ENCODE results near the gene FHAD1. TPM values are rescaled to one million over a fixed set of nuclear protein-coding genes. Genes with fewer than 3 reads are reported as not detected.
A peak's percentile ranks its signal among the peaks of the same experiment; 100 is the strongest.
"Not testable (repeated sequence)": the region's sequence is repeated elsewhere in the genome, so short reads cannot be mapped to it uniquely, and the experiment has no call there.

FHAD1 gene
- total RNA-seq, 1 donor from 2014 or later = not detected

DNA sequence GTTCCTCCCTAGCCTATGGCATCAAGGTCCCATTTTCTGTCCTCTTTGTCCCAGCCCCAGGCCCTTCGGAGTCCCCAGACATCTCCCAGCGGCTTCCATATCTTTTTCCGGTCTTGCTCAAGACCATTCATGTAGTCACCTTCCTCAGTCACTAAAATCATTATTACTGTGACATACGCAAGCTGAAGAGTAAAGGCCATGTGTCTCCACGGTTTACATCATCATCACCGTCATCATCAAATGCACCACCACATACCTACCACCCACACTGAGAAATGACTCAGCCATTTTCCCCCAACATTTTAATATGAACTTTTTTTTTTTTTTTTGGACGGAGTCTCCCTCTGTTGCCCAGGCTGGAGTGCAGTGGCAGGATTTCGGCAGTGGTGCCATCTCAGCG, 43.4 kb downstream of the FHAD1 start:
- DNase-seq = no peak
- intact Hi-C loops (cut with DNase I) = no loop called here
- ATAC-seq (ENCODE audit: poor library complexity) = no peak

DNA sequence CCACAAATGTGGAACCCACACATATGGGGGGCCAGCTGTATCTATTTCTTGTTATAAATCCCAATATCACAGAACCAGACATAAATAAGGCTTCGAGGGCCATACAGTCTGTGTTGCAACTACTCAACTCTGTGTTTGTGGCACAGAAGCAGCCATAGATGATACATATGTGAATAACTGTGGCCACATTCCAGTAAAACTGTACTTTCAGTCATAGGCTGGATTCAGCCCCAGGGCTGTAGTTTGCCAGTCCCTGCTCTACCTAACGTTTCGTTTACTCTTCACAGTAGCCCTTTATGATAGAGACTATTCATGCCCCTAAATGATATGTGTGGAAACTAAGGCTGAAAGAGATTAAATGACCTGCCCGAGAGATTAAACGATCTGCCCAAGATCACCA, 48.7 kb downstream of the FHAD1 start:
- no peak for DNase-seq
- intact Hi-C loops (cut with DNase I) = no loop called here
- no peak for ATAC-seq (ENCODE audit: poor library complexity)

DNA sequence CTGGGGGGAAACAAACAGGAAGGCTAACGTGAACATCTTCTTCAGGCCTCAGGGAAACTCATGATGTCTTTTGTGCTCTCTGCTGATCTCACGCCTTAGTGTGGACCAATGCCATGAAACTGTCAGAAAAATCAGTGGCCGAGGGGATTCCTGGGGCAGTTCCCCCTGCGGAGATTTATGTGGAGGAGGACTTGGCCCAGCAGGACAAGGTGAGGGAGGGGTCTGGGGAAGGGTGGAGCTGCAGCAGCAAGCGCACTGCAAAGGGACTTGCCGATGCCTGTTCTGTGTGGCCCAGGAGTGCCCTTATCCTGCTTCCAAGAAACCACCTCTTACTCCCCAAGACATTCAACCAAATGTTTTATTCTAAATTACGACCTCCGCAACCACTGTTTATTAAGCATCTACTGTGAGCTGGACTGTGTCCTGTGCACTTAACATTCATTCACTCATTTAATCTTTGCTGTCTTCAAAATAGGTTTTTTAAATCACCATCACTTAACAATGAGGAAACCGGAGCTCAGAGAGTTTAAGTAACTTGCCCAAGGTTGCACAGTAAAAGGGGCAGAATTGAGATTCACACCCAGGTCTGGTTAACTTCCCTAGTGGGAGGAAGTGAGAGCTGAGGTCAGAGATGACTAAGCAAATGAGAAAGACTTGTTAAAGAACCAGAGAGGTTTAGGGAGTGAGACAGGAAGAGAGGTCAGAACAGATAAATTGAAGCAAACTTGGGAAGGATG, 49.7 kb downstream of the FHAD1 start:
- no peak for ATAC-seq (ENCODE audit: poor library complexity)
- no peak for DNase-seq
- intact Hi-C loops (cut with DNase I) = no loop called here

DNA sequence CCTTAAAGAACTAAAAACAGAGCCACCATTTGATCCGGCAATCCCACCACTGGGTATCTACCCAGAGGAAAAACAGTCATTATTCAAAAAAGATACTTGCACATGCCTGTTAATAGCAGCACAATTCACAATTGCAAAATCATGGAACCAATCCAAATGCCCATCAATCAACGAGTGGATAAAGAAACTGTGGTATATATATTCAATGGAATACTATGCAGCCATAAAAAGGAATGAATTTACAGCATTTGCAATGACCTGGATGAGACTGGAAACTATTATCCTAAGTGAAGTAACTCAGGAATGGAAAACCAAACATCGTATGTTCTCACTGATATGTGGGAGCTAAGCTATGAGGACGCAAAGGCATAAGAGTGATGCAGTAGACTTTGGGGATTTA, 51.0 kb downstream of the FHAD1 start:
- ATAC-seq (ENCODE audit: poor library complexity); intact Hi-C loops (cut with DNase I); DNase-seq: not testable (repeated sequence)

DNA sequence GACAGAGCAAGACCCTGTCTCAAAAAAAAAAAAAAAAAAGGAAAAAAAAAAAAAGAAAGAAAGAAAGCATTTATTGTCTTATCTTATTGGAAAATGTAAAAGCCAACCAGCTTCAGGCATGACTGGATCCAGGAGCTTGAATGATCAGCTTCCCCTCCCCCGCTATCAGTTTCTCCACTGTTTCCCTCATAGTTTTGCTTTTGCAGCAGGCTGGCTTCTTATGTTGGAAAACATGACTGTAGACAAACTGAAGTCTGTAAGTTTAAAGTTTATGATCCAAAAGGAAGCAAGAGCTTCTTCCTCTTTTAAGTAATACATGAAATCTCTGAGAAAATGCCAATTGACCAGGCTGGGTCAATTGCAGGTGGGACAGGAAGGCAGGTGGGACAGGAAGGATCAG, 52.2 kb downstream of the FHAD1 start:
- no peak for DNase-seq
- intact Hi-C loops (cut with DNase I) = no loop called here

DNA sequence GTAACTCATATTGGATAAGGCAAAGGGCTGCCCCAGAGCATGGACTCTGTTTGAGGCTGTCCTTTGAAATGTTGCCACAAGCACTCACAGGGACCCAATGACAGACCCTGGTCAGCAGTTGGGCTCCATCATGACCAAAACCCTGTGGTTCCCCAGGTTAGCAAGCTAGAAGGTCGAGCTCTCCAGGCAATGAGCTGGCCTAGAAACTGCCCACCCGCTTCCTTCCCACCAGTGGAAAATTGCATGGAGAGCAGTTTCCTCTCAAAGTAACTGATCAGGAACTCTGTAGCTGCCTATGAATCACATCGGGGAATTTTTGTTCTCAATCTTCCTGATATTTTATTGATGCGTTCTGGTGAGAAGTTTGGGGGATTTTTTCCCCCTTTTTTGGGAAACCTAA, 52.8 kb downstream of the FHAD1 start:
- ATAC-seq (ENCODE audit: poor library complexity) = no peak
- no peak for DNase-seq
- intact Hi-C loops (cut with DNase I) = loop anchor here (10.0 kb wide), 1 partner anchor 145 kb away; the partner anchor contains the start of gene TMEM51

More for the DNA sequence above, 52.2 kb downstream of the FHAD1 start:
- ATAC-seq (ENCODE audit: poor library complexity) = no peak

DNA sequence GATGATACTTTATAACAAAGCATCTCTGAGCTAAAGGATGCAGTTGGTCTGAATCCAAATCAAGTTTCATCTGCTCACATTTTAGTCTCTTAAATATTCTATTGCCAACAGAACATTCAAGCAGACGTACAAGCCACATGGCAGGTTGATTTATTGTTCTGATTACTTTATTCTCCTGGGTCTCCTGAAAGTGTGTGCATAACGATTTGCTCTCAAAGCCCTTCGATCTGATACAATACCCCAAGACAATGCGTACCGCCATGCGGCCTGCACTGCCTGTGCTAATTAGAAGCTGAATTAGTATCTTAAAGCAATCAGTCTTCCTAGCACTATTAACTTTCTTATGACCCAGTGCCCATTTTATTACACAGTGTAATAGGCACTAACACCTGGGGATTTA, 56.9 kb downstream of the FHAD1 start:
- intact Hi-C loops (cut with DNase I) = loop anchor here (2.0 to 10.0 kb wide), 2 partner anchors 149 to 175 kb away; partner anchors contain the start of gene TMEM51
- DNase-seq (no peak), ATAC-seq (ENCODE audit: poor library complexity) (no peak)

DNA sequence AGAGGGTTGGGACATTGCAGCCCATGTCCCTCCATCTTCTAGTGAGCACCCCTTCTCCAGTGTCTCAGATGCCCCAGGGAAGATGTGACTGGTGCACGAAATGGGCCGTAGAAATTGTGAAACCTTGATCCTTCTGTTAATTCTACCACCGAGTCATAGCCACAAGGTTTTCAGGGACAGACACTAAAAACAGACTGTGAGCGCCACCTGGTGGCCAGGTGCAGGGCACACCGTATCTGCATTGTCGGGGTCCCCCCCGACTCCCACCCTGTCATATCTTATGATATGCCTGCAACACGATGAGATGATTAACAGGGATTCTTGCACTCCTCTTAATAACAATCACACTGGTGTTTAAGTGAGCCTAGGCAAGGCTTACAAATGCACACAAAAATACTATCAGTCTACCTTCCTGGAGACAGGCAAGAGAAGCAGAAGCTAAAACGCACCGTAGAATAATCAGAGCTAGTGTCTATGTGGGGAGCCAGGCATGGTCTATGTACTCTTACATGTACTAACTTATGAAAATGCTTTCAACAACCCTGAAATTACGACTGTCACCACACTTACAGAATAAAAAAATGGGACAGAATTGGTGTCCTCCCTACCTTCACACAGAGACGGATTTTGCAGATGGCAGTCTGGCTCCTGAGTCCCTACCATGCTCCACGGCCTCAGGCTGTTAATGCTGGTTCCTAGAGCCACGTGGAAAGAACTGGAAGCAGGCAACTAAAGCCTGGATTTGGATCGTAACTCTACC, 57.9 kb downstream of the FHAD1 start:
- ATAC-seq (ENCODE audit: poor library complexity) (peak; percentile 73), DNase-seq (peak; percentile 79)
- intact Hi-C loops (cut with DNase I) = loop anchor here (2.0 to 10.0 kb wide), 2 partner anchors 150 to 176 kb away; partner anchors contain the start of gene TMEM51

DNA sequence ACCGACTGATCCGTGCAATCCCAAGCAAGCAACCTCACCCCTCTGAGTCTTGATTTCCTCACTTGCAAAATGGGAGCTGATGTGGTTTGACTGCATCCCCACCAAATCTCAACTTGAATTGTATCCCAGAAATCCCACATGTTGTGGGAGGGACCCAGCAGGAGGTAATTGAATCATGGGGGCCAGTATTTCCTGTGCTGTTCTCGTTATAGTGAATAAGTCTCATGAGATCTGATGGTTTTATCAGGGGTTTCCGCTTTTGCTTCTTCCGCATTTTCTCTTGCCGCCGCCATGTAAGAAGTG, 58.4 kb downstream of the FHAD1 start:
- intact Hi-C loops (cut with DNase I) = loop anchor here (2.0 to 10.0 kb wide), 2 partner anchors 151 to 177 kb away; partner anchors contain the start of gene TMEM51
- no peak for DNase-seq
- no peak for ATAC-seq (ENCODE audit: poor library complexity)

DNA sequence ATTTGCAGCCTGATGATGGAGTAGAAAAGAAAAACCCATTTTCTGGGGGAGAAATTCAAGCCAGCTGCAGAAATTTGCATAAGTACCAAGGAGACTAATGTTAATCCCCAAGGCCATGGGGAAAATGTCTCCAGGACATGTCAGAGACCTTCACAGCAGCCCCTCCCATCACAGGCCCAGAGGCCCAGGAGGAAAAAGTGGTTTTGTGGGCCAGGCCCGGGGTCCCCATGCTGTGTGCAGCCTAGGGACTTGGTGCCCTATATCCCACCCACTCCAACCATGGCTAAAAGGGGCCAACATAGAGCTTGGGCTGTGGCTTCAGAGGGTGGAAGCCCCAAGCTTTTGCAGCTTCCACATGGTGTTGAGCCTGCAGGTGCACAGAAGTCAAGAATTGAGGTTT, 59.3 kb downstream of the FHAD1 start:
- not testable (repeated sequence) for DNase-seq; ATAC-seq (ENCODE audit: poor library complexity)
- intact Hi-C loops (cut with DNase I) = loop anchor here (10.0 kb wide), 1 partner anchor 152 kb away; the partner anchor contains the start of gene TMEM51

DNA sequence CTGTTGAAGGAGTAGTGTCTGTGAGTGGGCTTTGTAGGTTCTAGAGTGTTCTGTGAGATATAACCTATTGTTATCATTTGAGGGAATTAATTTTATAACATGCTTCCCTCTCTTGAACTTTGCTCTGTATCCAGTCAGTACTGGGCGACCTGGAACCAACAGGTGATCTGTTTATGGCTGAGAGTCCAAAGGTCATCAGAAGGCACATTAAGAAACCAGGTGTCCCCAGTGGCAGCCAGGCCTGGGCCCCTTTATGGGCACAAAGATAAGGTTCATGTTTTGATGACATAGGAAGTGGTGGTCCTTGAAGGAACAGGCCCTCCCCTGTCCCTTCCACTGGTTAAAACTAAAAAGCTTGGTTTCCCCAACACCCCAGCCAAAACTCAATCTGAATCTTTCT, 61.1 kb downstream of the FHAD1 start:
- no peak for DNase-seq
- intact Hi-C loops (cut with DNase I) = loop anchor here (10.0 kb wide), 1 partner anchor 153 kb away; the partner anchor contains the start of gene TMEM51
- ATAC-seq (ENCODE audit: poor library complexity) = no peak

DNA sequence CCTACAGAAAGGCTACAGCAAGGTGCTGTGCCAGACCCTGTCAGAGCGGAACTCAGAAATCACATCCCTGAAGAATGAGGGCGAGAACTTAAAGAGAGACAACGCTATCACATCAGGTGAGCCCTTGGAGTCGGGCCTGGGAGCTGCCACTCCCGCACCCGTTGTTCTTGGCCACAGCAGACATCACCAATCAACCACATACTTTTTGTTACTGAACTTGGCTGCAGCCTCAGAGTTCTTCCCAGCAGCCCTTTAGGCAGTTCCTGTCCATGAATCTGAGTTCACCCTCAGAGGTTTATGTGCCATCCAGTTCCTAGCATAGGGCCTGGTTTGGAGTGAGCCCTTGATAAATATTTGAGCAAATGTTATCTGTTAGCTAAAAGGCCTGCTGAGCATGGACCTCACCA, 61.6 kb downstream of the FHAD1 start:
- ATAC-seq (ENCODE audit: poor library complexity) (no peak), DNase-seq (no peak)
- intact Hi-C loops (cut with DNase I) = loop anchor here (10.0 kb wide), 1 partner anchor 154 kb away; the partner anchor contains the start of gene TMEM51

DNA sequence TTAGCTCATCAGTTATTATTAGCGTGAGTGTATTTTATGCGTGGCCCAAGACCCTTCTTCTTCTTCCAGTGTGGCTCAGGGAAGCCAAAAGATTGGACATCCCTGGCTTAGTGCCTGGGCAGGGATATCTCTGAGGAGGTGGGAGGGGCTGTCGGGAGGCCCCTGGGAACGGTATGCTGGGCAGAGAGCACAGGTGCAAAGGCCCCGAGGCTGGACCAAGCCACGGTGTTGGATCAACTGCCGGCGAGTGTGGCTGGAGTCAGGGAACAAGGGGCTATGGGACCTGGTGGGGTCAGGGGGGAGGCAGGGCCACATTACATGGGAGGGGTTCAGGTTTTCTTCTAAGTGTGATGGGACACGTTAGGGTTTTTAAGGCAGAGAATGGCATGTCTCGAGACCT, 62.7 kb downstream of the FHAD1 start:
- intact Hi-C loops (cut with DNase I) = loop anchor here (10.0 kb wide), 1 partner anchor 155 kb away; the partner anchor contains the start of gene TMEM51
- no peak for ATAC-seq (ENCODE audit: poor library complexity)
- no peak for DNase-seq

DNA sequence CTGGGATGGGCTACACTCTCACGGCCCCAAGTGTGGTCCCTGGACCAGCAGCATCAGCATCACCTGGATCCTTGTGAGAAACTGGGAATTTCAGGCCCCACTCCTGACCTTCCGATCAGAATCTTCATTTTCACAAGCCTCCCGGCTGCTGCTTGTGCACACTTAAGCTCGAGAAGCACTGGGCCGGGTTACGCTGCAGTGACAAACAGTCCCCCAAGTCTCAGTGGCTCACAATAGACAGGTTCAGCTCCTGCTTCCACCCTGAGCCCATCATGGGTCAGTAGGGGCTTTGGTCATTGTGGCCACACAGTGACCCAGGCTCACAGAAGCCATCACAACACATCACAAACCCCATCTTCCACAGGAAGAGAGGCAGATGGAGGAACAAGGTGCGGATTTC, 63.5 kb downstream of the FHAD1 start:
- ATAC-seq (ENCODE audit: poor library complexity) (no peak), DNase-seq (no peak)
- intact Hi-C loops (cut with DNase I) = no loop called here

DNA sequence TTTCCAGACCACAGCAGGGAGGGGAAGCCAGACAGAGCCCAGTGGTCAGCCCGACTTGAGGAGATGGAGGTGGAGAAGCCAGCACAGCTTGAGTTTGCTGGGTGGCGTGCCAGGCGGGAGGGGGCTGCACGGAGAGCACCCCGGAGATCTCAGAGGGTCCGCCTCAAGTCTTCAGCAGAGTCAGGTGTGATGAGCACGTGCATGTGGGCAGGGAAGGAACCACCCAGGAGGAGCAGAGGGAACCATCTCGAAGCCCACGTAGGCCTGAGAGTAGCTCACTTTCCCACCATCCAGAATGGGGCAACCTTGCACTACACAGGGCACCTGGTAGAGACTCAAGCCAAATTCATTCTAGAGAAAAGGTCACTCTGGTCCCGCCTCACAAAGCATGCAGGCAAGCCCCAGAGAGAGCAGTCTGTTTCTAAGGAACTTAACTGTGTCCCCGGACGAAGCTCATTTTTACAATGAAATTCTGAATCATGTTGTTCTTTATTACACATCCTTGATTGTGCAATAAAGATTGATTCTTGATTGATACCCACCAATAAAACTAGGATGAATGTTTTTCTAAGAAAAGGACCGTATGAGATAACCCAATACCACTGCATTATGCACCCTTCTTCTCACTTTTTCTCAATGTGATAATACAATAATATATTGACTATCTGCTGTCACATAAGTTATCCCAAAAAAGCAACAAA, 64.2 kb downstream of the FHAD1 start:
- DNase-seq (no peak), ATAC-seq (ENCODE audit: poor library complexity) (no peak)
- intact Hi-C loops (cut with DNase I) = no loop called here

DNA sequence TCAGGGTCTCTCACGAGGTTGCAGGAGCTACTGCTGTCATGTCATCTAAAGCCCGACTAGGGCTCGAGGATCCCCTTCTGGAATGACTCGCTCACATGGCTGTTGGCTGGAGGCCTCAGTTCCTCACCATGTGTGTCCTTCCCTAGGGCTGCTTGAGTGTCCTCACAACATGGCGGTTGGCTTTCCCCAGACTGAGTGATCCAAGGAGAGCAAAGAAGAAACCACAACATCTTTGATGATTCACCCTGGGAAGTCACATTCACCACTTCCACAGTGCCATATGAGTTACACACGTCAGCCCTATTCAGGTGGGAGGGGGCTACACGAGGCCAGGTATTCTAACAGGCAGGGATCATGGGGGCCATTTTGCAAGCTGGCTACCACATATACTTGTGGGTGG, 64.9 kb downstream of the FHAD1 start:
- intact Hi-C loops (cut with DNase I) = no loop called here
- no peak for ATAC-seq (ENCODE audit: poor library complexity)
- DNase-seq = no peak

DNA sequence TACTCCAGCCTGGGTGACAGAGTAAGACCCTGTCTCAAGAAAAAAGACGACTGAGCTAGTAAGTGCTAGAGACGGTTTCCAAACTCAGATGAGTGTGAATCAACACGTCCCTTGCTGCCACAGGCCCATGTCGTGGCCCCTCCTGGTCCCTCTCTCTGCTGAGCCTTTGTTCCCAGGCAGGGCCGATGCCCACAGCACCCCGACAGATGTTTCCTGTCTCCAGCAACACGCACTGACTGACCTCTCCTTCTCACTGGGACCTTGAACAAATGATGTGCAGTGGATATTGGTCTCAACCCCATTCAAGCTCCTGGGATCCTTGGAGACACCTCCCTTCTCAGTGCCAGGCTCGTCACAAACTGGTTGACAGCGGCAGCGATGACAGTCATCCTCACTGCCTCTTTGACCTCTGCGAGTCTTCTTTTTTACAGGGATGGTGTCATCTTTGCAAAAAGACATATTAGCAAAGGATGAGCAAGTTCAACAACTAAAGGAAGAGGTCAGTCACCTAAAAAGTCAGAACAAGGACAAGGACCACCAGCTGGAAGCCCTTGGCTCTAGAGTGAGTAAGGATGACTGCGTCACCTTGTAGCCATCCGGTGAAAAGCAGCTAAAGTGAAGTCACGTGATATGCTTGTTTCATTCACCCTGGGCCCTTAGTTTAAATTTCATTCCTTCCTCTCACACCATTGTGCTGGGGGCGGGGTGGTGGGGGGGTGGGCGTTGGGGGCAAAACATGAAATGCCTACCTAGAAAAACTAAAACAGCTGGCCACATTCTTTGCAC, 65.8 kb downstream of the FHAD1 start:
- DNase-seq = no peak

More for the DNA sequence above, 65.8 kb downstream of the FHAD1 start:
- no peak for ATAC-seq (ENCODE audit: poor library complexity)
- intact Hi-C loops (cut with DNase I) = no loop called here
